ENCODE results near the gene HAUS2. TPM values are rescaled to one million over a fixed set of nuclear protein-coding genes. Genes with fewer than 3 reads are reported as not detected.
A peak's percentile ranks its signal among the peaks of the same experiment; 100 is the strongest.

Gene HAUS2
- total and polyA plus RNA-seq, 10 donors: 6.7 to 33.7 (median 16.8) TPM

- no peak overlapping the region for H3K4me3 ChIP-seq
- H3K9me3 ChIP-seq: no peaks in the 10 kb centered on the region
- H3K27me3 ChIP-seq (replicated peaks in 1 of 7): no peaks in the 10 kb centered on the region
- H3K36me3 ChIP-seq: peaks cover 0 to 2% (median 0%) of the 10 kb centered on the region in 6 donors
- 77 to 88% (median 84%) methylated on average over 10 of the region's 10 CpGs for WGBS, 5 donors
- intact Hi-C loops (cut with DNase I; ENCODE audit: low total_unique reads): no loop called here
- DNase-seq: no peak
- peak in 6 of 11 experiments; percentile 10 to 39 (median 30) for TF ChIP-seq CTCF (IDR thresholded peaks at IDR 0.05 in 8 of 11, conservative IDR thresholded peaks at IDR 0.05 in 3 of 11)
- TF ChIP-seq POLR2A (IDR thresholded peaks at IDR 0.05): no peak
- peaks cover 0 to 15% (median 0%) of the 10 kb centered on the region in 6 donors for H3K4me1 ChIP-seq
- H3K27ac ChIP-seq: peak overlapping the region in 2 of 8 donors; percentile 10 to 20
Observed at GRCh38 chr15:42591238-42591934, 42.7 kb downstream of the HAUS2 start.

GRCh38 chr15:42592716-42593115 is 44.1 kb downstream of the HAUS2 start:
- 87 to 100% (median 95%) methylated on average over 3 of the region's 3 CpGs for WGBS, 5 donors
- no peak overlapping the region for H3K27ac ChIP-seq
- no peak overlapping the region for H3K4me3 ChIP-seq

GRCh38 chr15:42593143-42593542 is 44.5 kb downstream of the HAUS2 start:
- Histone ChIP-seq H3K4me1 (peaks cover 0 to 15% (median 3%) of the 10 kb centered on the region in 6 donors), H3K27ac (no peak overlapping the region), H3K4me3 (no peak overlapping the region), H3K9me3 (no peaks in the 10 kb centered on the region), H3K27me3 (replicated peaks in 1 of 7) (no peaks in the 10 kb centered on the region), H3K36me3 (no peaks in the 10 kb centered on the region)
- DNase-seq: no peak
- intact Hi-C loops (cut with DNase I; ENCODE audit: low total_unique reads): no loop called here
- TF ChIP-seq CTCF (IDR thresholded peaks at IDR 0.05 in 8 of 11, conservative IDR thresholded peaks at IDR 0.05 in 3 of 11): no peak
- TF ChIP-seq POLR2AphosphoS5 (IDR thresholded peaks at IDR 0.05): no peak
- TF ChIP-seq POLR2A (IDR thresholded peaks at IDR 0.05): no peak
- WGBS, 5 donors: 92 to 96% (median 95%) methylated on average over 4 of the region's 4 CpGs

More at GRCh38 chr15:42592716-42593115, 44.1 kb downstream of the HAUS2 start:
- H3K4me1 ChIP-seq: peaks cover 0 to 15% (median 3%) of the 10 kb centered on the region in 6 donors
- no peak for DNase-seq
- H3K36me3 ChIP-seq: no peaks in the 10 kb centered on the region
- no peak for TF ChIP-seq POLR2A (IDR thresholded peaks at IDR 0.05)
- TF ChIP-seq POLR2AphosphoS5 (IDR thresholded peaks at IDR 0.05): no peak
- no peak for TF ChIP-seq CTCF (IDR thresholded peaks at IDR 0.05 in 8 of 11, conservative IDR thresholded peaks at IDR 0.05 in 3 of 11)
- intact Hi-C loops (cut with DNase I; ENCODE audit: low total_unique reads): no loop called here
- H3K27me3 ChIP-seq (replicated peaks in 1 of 7): no peaks in the 10 kb centered on the region
- no peaks in the 10 kb centered on the region for H3K9me3 ChIP-seq

GRCh38 chr15:42594095-42594494 is 45.5 kb downstream of the HAUS2 start:
- TF ChIP-seq POLR2AphosphoS5 (IDR thresholded peaks at IDR 0.05): no peak
- no peak for TF ChIP-seq POLR2A (IDR thresholded peaks at IDR 0.05)
- no peak for TF ChIP-seq CTCF (IDR thresholded peaks at IDR 0.05 in 8 of 11, conservative IDR thresholded peaks at IDR 0.05 in 3 of 11)
- WGBS, 5 donors: 73 to 91% (median 76%) methylated on average over 5 of the region's 5 CpGs
- Histone ChIP-seq H3K36me3 (no peaks in the 10 kb centered on the region), H3K27ac (peak overlapping the region in 1 of 8 donors; percentile 18), H3K9me3 (no peaks in the 10 kb centered on the region), H3K27me3 (replicated peaks in 1 of 7) (no peaks in the 10 kb centered on the region), H3K4me3 (no peak overlapping the region), H3K4me1 (peaks cover 0 to 15% (median 3%) of the 10 kb centered on the region in 6 donors)
- intact Hi-C loops (cut with DNase I; ENCODE audit: low total_unique reads): no loop called here
- no peak for DNase-seq
